Posterior cingulate gyrus (tissue), 11 donors: ENCODE measurements around the gene SLC6A5.
A peak's percentile ranks its signal among the peaks of the same experiment; 100 is the strongest.

Source experiments
- DNase-seq, 10 donors: peaks; one replicate each; pipeline versions ENCODE4 v3.0.0 to v3.0.0-alpha.2; 2020 to 2021; ENCODE audit warnings: mixed read lengths in 3 of 10
- intact Hi-C: fragments of 100-400 bp; cut with DNase I; formaldehyde crosslinking; loops from one replicate; pipeline ENCODE4 v1.15.1; 2023

Gene SLC6A5

GRCh38 chr11:20596205-20597153 is 2.9 kb upstream of the SLC6A5 start:
- peak in 1 of 10 donors; percentile 73 for DNase-seq
- intact Hi-C loops = no loop called here

DNA sequence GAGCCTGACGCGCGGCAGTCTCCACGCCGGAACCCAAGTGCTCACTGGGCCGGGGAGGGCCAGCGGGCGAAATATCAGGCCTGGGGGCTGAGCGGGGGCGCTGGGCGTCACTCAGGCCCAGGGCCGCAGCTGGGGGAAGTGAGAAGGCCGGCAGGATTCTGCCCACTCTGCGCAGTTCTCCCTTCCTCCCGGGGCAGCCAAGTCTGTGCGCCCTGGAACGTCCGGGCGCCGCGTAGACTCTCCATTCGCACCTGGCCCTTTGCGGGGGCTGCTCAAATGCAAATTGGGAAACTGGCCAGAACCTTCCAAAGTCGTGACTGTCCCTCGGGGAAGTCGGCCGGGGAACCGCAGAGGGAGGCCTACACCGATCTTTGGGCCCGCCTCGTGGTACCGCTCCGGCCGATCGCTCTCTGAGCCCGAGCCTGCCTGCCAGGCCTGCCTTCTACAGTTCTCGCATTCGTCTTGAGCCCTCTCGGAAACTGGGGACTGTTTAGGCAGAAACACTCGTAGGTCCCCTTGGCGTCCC is 2.2 kb upstream of the SLC6A5 start:
- intact Hi-C loops = no loop called here
- no peak for DNase-seq

- intact Hi-C loops = no loop called here
- DNase-seq = no peak
These were observed 1.5 kb upstream of the SLC6A5 start for GRCh38 chr11:20597680-20598484.

GRCh38 chr11:20598492-20598891 is 916 bp upstream of the SLC6A5 start:
- no peak for DNase-seq
- intact Hi-C loops = no loop called here

DNA sequence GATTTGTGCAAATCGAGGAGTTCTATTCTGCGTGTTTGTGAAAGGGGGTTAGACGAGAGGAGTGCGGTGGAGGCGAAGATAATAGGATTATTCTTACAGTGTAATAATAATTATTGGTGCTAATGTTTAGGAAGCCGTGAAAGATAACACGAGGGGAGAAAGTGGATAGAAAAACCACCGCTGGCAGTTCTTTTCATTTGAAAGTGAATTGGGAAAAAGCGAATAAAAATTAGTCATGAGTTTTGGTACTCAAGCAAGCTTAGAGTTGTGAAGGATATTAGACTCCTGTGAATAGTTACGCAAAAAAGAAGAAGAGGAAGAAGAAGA is 575 bp downstream of the SLC6A5 start:
- intact Hi-C loops = no loop called here

GRCh38 chr11:20600551-20600950 is 1.1 kb downstream of the SLC6A5 start:
- DNase-seq = no peak
- intact Hi-C loops = no loop called here

More for the DNA sequence above, 575 bp downstream of the SLC6A5 start:
- DNase-seq = no peak

- peak in 1 of 10 donors; percentile 81 for DNase-seq
- intact Hi-C loops = no loop called here
These were observed 2.0 kb downstream of the SLC6A5 start for GRCh38 chr11:20601221-20601914.

GRCh38 chr11:20604295-20604803 is 4.9 kb downstream of the SLC6A5 start:
- DNase-seq = no peak
- intact Hi-C loops = no loop called here

- intact Hi-C loops = no loop called here
These were observed 5.6 kb downstream of the SLC6A5 start for GRCh38 chr11:20604864-20605601.

DNA sequence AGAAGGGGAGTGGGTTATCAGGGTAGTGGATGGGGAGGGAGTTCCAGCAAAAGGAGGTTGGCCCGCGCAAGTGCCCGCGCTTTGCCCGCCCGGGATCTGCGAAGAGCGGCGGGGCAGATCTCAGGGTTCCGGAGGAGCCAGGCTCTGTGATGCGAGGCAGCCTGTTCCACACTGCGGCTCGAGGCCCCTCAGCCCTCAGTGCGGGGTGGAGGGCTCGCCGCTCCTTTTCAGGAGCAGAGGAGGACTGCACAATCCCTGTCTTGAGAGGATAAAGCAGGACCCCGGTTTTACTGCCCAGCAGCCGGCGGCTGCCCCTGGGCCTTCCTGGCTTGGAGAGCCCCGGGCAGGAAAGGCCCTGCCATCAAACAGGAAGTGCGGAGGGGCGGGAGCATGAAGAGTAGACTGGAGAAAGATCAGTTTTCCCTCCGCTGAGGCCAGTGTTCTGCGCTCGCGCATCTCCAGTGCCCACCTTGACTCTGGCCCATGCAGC is 6.2 kb downstream of the SLC6A5 start:
- DNase-seq = no peak
- intact Hi-C loops = no loop called here

More at GRCh38 chr11:20604864-20605601, 5.6 kb downstream of the SLC6A5 start:
- no peak for DNase-seq

- DNase-seq = no peak
- intact Hi-C loops = no loop called here
These were observed 9.5 kb downstream of the SLC6A5 start for GRCh38 chr11:20608934-20609333.

DNA sequence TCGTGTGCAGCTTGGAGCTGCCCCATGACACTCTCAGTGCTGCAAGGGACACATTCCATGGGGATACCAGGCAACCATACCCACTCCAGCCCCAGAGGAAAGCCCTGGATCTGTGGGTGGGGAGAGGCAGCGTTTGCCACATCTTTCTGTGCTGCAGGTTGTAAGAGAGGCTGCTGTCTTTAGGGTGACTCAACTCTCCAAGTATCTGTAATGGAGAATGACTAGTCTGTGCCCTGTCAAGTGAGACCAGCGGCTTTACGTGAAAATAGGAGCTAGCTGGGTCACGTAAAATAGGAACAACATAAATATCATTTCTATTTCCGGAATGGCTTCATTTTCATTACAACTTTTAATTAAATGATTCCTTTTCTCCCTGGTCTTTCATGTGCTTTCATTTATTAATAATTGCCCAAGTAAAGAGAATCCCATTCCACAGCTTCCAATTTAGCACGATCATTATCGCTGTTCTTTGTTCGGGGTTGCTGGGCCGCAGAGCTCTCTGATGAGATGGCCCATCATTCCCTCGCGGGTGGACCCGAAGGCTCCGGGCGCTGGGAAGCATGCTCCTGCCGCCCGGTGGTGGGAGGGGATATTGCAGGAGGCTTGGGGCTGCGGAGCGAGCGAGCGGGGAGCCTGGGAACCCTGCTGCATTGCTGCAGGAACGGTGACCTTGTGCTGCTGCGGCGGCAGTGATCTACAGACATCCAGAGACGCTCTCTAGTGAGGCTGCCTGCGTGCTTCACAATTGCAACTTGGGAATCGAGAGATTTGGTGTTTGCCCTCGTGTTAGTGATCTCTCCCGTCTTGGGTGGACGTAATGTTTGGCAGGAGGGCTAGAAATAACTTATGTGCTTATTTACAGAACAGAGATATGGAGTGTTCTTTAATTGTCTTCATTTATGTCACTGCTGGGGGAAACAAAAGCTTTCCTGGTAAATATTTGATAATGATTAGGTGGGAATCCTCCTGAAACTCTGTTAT is 10.6 kb downstream of the SLC6A5 start:
- intact Hi-C loops = loop anchor here (1.0 kb wide), 1 partner anchor 223 kb away; the partner anchor contains the start of gene PRMT3
- DNase-seq = peak; percentile 72 to 97 (median 84)

- intact Hi-C loops = loop anchor here (1.0 kb wide), 1 partner anchor 224 kb away; the partner anchor contains the start of gene PRMT3
- no peak for DNase-seq
These were observed 11.4 kb downstream of the SLC6A5 start for GRCh38 chr11:20610825-20611224.

GRCh38 chr11:20611445-20611844 is 12.0 kb downstream of the SLC6A5 start:
- intact Hi-C loops = no loop called here
- no peak for DNase-seq

- intact Hi-C loops = no loop called here
- no peak for DNase-seq
These were observed 12.5 kb downstream of the SLC6A5 start for GRCh38 chr11:20611892-20612291.

GRCh38 chr11:20612416-20612815 is 13.0 kb downstream of the SLC6A5 start:
- DNase-seq = no peak
- intact Hi-C loops = no loop called here

DNA sequence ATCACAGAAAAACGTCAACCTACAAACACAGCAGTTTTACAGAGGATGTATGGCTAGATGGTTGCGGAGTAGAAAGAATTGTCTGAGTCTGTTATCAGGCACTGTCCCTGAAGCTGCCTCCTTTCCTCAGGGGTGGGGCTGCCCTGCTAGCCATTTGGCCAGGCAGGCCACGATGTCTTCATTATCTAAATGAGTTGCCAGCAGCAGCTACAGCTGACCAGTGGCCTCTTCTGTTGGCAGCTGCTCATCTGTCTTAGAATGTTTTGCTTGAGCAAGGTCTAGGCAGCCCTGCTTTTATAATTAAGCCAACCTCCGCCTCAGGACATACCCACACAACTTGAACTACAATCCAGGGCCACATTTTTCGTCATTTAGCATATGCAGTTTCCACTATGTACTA is 17.5 kb downstream of the SLC6A5 start:
- intact Hi-C loops = no loop called here
- DNase-seq = no peak

DNA sequence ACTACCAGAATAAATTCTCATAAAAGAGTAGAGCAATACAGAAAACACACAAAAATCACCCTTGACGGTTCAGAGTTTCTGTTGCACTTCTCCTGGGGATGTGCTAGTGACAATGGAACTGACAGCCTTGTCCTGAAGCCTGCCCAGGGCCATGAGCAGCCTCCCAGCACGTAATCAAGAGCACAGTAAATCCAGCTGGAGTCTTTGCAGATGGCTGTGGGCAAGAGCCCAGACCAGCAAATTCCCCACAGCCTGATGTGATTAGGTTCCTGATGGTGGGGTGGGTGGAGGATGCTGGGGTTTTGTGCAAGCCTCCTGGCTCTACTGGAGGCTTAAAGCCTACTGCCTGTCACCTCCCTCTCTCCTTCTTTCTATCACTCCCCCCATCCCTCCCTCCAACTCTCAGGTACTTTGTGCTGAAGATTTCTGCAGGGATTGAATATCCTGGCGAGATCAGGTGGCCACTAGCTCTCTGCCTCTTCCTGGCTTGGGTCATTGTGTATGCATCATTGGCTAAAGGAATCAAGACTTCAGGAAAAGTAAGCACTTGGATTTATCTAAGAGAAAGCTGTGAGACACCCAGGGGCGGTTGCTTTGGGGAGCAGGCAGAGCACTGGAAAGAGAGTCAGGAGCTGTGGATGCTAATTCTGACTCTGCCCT is 18.1 kb downstream of the SLC6A5 start:
- intact Hi-C loops = no loop called here
- no peak for DNase-seq
